Measurements from ENCODE around the gene ZNF367.

DNA sequence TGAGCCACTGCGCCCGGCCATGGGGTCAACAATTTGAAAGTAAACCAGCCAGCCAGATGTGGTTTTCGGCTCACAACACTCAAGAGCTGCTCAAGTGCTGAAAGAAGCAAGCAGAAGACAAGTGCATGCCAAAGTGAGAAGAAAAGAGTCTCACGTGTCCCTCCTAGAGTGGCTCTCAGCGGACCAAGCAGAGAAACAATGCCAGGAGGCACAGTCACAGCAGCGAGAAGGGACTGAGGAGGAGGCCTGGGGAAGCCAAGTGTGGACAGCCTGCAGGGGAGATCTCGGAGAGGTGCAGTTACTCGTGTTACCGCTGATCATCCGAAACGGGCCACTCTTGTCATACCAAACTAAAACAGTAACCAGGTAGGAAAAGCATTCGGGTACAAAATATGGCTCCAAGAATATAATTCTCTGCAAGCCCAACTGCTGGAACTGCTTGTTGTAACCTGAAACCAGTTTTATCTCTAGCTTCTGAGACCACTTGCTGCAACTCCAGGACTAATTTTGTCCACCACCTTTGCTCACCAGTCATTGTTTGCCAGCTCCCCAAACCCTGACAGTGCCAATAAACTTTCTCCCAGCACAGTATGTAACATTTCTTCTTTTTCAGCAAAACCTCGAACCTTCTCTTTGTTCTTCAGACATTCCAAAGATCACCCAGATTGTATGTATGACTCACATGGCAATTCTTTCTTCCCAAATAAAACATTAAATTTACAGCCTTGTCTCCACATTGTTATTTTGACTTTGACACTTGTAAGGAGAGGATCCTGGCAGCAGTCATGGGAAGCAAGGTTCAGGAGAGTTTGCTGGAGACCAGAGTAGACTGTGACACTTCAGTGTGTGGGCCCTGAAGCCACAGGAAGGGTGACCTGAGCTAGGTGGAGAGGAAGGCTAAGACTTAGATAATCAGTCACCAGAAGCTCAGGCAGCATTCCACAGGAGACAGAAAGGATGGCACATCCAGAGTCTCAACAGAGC is 41.0 kb downstream of the ZNF367 start:
- TF ChIP-seq, protein P1, sequence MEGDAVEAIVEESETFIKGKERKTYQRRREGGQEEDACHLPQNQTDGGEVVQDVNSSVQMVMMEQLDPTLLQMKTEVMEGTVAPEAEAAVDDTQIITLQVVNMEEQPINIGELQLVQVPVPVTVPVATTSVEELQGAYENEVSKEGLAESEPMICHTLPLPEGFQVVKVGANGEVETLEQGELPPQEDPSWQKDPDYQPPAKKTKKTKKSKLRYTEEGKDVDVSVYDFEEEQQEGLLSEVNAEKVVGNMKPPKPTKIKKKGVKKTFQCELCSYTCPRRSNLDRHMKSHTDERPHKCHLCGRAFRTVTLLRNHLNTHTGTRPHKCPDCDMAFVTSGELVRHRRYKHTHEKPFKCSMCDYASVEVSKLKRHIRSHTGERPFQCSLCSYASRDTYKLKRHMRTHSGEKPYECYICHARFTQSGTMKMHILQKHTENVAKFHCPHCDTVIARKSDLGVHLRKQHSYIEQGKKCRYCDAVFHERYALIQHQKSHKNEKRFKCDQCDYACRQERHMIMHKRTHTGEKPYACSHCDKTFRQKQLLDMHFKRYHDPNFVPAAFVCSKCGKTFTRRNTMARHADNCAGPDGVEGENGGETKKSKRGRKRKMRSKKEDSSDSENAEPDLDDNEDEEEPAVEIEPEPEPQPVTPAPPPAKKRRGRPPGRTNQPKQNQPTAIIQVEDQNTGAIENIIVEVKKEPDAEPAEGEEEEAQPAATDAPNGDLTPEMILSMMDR (IDR thresholded peaks at IDR 0.05): no peak
- TF ChIP-seq POLR2A (IDR thresholded peaks at IDR 0.05): no peak
- TF ChIP-seq POLR2AphosphoS5 (IDR thresholded peaks at IDR 0.05; ENCODE audit: insufficient read depth in 1 of 2, low read depth in 1 of 2): no peak

Measured in vagina (tissue), 2 donors.